HG03558 (cell line): Measurements from ENCODE around the gene FIBCD1.

ENCODE experiments used
- ATAC-seq: cut with Tn5 transposase; IDR thresholded peaks from one replicate; pipeline ENCODE4 v1.9.1; 2021; ENCODE audit warnings: moderate number of reproducible peaks; ENCODE audit not compliant: unreplicated experiment; ENCODE audit errors: extremely low read depth

The FIBCD1 gene

GRCh38 chr9:130925050-130925678 lies 13.9 kb downstream of the FIBCD1 start:
- ATAC-seq = no peak

GRCh38 chr9:130924448-130924788 lies 14.6 kb downstream of the FIBCD1 start:
- ATAC-seq = no peak

GRCh38 chr9:130923611-130924447 lies 15.2 kb downstream of the FIBCD1 start:
- no peak for ATAC-seq

- ATAC-seq = no peak
Measured at GRCh38 chr9:130922893-130923610, 16.0 kb downstream of the FIBCD1 start.

GRCh38 chr9:130921989-130922892 lies 16.8 kb downstream of the FIBCD1 start:
- ATAC-seq = no peak

- ATAC-seq = no peak
Measured at GRCh38 chr9:130921300-130921988, 17.6 kb downstream of the FIBCD1 start.

GRCh38 chr9:130920762-130921299 lies 18.2 kb downstream of the FIBCD1 start:
- no peak for ATAC-seq

GRCh38 chr9:130920233-130920632 lies 18.8 kb downstream of the FIBCD1 start:
- ATAC-seq = no peak

GRCh38 chr9:130919559-130920145 lies 19.4 kb downstream of the FIBCD1 start:
- ATAC-seq = no peak

- no peak for ATAC-seq
Measured at GRCh38 chr9:130918826-130919558, 20.1 kb downstream of the FIBCD1 start.

- no peak for ATAC-seq
Measured at GRCh38 chr9:130918101-130918825, 20.8 kb downstream of the FIBCD1 start.

- ATAC-seq = no peak
Measured at GRCh38 chr9:130917168-130917960, 21.7 kb downstream of the FIBCD1 start.

GRCh38 chr9:130915096-130915447 lies 24.0 kb downstream of the FIBCD1 start:
- ATAC-seq = no peak

- no peak for ATAC-seq
Measured at GRCh38 chr9:130914417-130915095, 24.5 kb downstream of the FIBCD1 start.

- no peak for ATAC-seq
Measured at GRCh38 chr9:130913599-130914416, 25.2 kb downstream of the FIBCD1 start.
